ENCODE results near the gene NLRC3. TPM values are rescaled to one million over a fixed set of nuclear protein-coding genes. Genes with fewer than 3 reads are reported as not detected.

The NLRC3 gene
- polyA plus RNA-seq, 1 experiment, result not detected

DNA sequence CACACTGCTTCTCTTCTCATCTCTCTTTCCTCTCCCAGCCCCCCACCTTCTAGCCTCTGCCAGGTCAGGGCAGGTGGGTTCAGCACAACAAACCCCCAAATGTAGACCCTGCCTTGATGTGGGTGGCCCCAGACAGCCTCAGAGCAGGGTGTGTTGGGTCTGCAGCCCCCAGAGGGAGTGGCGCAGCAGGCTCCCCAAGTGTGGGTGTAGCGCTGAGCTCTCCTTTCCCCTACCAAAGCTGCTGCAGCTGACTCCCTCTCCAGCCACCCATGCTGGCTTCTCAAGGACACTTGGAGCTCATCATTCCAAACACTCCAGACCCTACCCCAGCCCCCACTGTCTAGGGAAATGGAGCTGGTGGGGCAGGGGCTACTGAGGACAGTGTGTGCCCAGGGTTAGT, 27.3 kb downstream of the NLRC3 start:
- peaks cover 7% of the 10 kb centered on the region for H3K27me3 ChIP-seq (ENCODE audit: control insufficient read depth, insufficient read depth, low read length)
- ChIA-PET CTCF (no interaction called here), POLR2A (no interaction called here)
- no peaks in the 10 kb centered on the region for H3K9me3 ChIP-seq (ENCODE audit: control insufficient read depth, insufficient read depth, low read length)
- no peak overlapping the region for H3K27ac ChIP-seq (ENCODE audit: low read depth, low read length)
- no peak for DNase-seq (ENCODE audit: low read depth, low spot score)
- H3K4me3 ChIP-seq (ENCODE audit: low read depth, low read length), result no peak overlapping the region
- TF ChIP-seq CTCF (IDR thresholded peaks at IDR 0.05; ENCODE audit: low read depth, low read length), result no peak

DNA sequence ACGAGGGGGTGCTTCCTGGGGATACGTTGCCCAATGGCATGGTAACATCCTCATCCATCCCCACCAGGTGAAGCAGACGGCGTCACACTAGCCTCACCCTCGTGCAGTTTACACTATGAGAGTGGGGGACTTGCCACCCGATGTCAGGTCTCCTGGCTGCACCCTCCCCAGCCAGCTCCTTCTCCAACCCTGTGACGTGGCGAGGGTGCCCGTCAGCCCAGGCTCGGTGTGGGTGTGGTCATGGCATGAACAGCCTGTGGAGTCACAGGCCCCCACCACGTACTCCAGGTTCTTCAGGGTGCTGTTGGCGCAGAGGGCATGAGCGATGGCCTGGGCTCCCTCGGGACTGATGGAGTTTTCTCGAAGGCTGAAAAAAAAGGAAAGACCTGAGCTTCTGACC, 28.3 kb downstream of the NLRC3 start:
- ChIA-PET CTCF (no interaction called here), POLR2A (no interaction called here)
- no peaks in the 10 kb centered on the region for H3K9me3 ChIP-seq (ENCODE audit: control insufficient read depth, insufficient read depth, low read length)
- peaks cover 7% of the 10 kb centered on the region for H3K27me3 ChIP-seq (ENCODE audit: control insufficient read depth, insufficient read depth, low read length)
- H3K4me3 ChIP-seq (ENCODE audit: low read depth, low read length), result no peak overlapping the region
- no peak for DNase-seq (ENCODE audit: low read depth, low spot score)
- no peak overlapping the region for H3K27ac ChIP-seq (ENCODE audit: low read depth, low read length)
- no peak for TF ChIP-seq CTCF (IDR thresholded peaks at IDR 0.05; ENCODE audit: low read depth, low read length)

DNA sequence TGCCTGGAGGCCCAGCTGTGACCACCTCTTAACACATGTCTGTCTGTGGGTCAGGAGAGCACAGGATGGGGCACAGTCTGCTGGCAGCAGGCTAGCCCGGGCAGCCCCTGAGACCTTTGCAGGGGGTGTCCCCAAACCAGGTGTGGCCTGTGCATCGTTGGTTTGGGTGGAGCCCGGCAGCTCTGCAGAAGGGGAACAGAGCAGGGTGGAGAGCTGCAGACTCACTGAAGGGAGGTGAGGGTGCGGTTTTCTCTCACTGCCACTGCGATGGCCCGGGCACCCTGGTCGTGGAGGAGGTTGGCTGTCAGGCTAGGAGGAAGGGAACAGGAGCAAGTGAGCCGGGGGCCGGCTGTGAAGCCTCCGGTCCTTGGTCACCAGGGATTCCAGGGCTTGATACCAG, 28.8 kb downstream of the NLRC3 start:
- DNase-seq (ENCODE audit: low read depth, low spot score), result no peak
- TF ChIP-seq CTCF (IDR thresholded peaks at IDR 0.05; ENCODE audit: low read depth, low read length), result no peak
- peaks cover 7% of the 10 kb centered on the region for H3K27me3 ChIP-seq (ENCODE audit: control insufficient read depth, insufficient read depth, low read length)
- no peak overlapping the region for H3K27ac ChIP-seq (ENCODE audit: low read depth, low read length)
- H3K9me3 ChIP-seq (ENCODE audit: control insufficient read depth, insufficient read depth, low read length), result no peaks in the 10 kb centered on the region
- CTCF ChIA-PET, result no interaction called here
- no peak overlapping the region for H3K4me3 ChIP-seq (ENCODE audit: low read depth, low read length)
- POLR2A ChIA-PET, result no interaction called here

DNA sequence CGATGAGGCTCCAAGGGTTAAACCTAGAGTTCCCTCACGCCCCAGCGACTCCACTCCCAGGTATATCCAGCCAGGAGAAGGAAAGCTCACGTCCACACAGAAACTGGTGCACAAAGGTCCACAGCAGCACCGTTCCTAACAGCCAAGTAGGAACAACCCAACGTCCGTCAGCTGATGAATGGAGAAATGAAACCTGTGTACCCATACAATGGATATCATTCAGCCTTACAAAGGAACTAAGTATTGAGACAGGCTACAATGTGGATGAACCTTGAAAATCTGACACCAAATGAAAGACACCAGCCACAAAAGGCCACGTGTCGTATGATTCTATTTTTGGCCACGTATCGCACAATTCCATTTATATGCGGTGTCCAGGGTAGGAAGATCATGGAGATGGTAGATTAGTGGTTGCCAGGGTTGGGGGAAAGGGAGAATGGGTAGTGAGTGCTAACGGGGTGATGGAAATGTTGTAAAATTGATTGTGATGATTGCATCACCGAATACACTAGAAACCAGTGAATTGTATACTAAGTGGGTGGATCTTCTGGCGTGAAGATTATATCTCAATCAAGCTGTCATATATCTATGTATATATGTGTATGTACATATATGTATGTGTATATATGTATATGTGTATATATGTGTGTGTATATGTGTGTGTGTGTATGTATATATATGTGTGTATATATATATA, 30.1 kb downstream of the NLRC3 start:
- Histone ChIP-seq H3K4me3 (ENCODE audit: low read depth, low read length) (no peak overlapping the region), H3K9me3 (ENCODE audit: control insufficient read depth, insufficient read depth, low read length) (no peaks in the 10 kb centered on the region), H3K27ac (ENCODE audit: low read depth, low read length) (no peak overlapping the region), H3K27me3 (ENCODE audit: control insufficient read depth, insufficient read depth, low read length) (peaks cover 7% of the 10 kb centered on the region)
- CTCF ChIA-PET, result interaction anchor here (0.6 kb wide), 1 partner anchor 192 kb away, joined by 3 read pairs; no protein-coding TSS in a partner anchor
- DNase-seq (ENCODE audit: low read depth, low spot score), result no peak
- POLR2A ChIA-PET, result interaction anchor here (0.7 kb wide), 1 partner anchor 10 kb away, joined by 3 read pairs; no protein-coding TSS in a partner anchor
- TF ChIP-seq CTCF (IDR thresholded peaks at IDR 0.05; ENCODE audit: low read depth, low read length), result no peak

- ChIA-PET POLR2A (no interaction called here), CTCF (no interaction called here)
- H3K4me3 ChIP-seq (ENCODE audit: low read depth, low read length), result no peak overlapping the region
- no peak for DNase-seq (ENCODE audit: low read depth, low spot score)
- TF ChIP-seq CTCF (IDR thresholded peaks at IDR 0.05; ENCODE audit: low read depth, low read length), result no peak
- H3K27ac ChIP-seq (ENCODE audit: low read depth, low read length), result no peak overlapping the region
- no peaks in the 10 kb centered on the region for H3K9me3 ChIP-seq (ENCODE audit: control insufficient read depth, insufficient read depth, low read length)
- no peaks in the 10 kb centered on the region for H3K27me3 ChIP-seq (ENCODE audit: control insufficient read depth, insufficient read depth, low read length)
Measured at GRCh38 chr16:3542601-3543373, 34.4 kb downstream of the NLRC3 start.

Measured in AG04450 (cell line).